Testis (tissue), 3 donors: Measurements from ENCODE around the gene PSORS1C1. TPM values are rescaled to one million over a fixed set of nuclear protein-coding genes. Genes with fewer than 3 reads are reported as not detected.
"Not testable (repeated sequence)": the region's sequence is repeated elsewhere in the genome, so short reads cannot be mapped to it uniquely, and the experiment has no call there.

Experiments used
- DNase-seq: peaks from one replicate; pipeline ENCODE4 v3.0.0-alpha.2; 2019
- H3K27ac ChIP-seq, 2 donors: fragments of 200-600 bp; sonication (generic); one replicate each; pipeline ENCODE4 v1.5.1; 2019
- H3K27me3 ChIP-seq: fragments of 200-600 bp; sonication (generic); one replicate; pipeline ENCODE4 v1.5.1; 2019
- H3K36me3 ChIP-seq: fragments of 200-600 bp; sonication (generic); one replicate; pipeline ENCODE4 v1.5.1; 2017; ENCODE audit warnings: low read depth; ENCODE audit errors: missing control alignments
- H3K4me1 ChIP-seq: fragments of 200-600 bp; sonication (generic); one replicate; pipeline ENCODE4 v1.5.1; 2019
- H3K4me3 ChIP-seq, 2 donors: fragments of 200-600 bp; sonication (generic); one replicate each; pipeline ENCODE4 v1.5.1; 2017 to 2019
- H3K9me3 ChIP-seq: fragments of 200-600 bp; sonication (generic); one replicate; pipeline ENCODE4 v1.5.1; 2017
- CTCF ChIP-seq, 3 experiments: fragments of 450-650 bp in 2 of 3; fragments of 200-600 bp in 1 of 3; sonication (generic) in 1 of 3; IDR thresholded peaks; one replicate each; pipeline ENCODE4 v1.5.1; 2016 to 2019; ENCODE audit warnings: antibody characterized with exemption in 3 of 3, mild to moderate bottlenecking in 2 of 3, moderate library complexity in 1 of 3
- POLR2A ChIP-seq: fragments of 450-650 bp; IDR thresholded peaks from one replicate; pipeline ENCODE4 v1.6.1; 2017; ENCODE audit warnings: antibody characterized with exemption, mild to moderate bottlenecking, moderate library complexity
- WGBS, 2 donors: methylation state at CpG; one replicate each; pipeline ENCODE4 v1.1.5; 2018; 5-methylcytosine and 5-hydroxymethylcytosine counted together
- intact Hi-C: fragments of 100-400 bp; cut with DNase I; formaldehyde crosslinking; loops from one replicate; pipeline ENCODE4 v1.15.1; 2023; ENCODE audit warnings: low total_unique reads
- polyA plus RNA-seq: library from polyadenylated mRNA; stranded (reverse); fragments of 350-450 nt; fragmentation: Illumina TruSeq; extraction: RNeasy Lipid Tissue Mini Kit (QIAGEN cat#74804); gene quantifications from one replicate; pipeline ENCODE4 v1.2.3, GENCODE V29; 2014; ENCODE audit warnings: low read depth, low replicate concordance; ENCODE audit not compliant: insufficient read depth
- total RNA-seq, 2 donors: library from RNA; depleted of rRNA; stranded (reverse); fragments of >200 nt; gene quantifications; one replicate each; pipeline ENCODE4 v1.2.3, GENCODE V29; 2016

The PSORS1C1 gene
- total and polyA plus RNA-seq, 3 donors from 2014 or later, result 28.0 to 126 (median 32.7) TPM

- H3K36me3 ChIP-seq, result no peaks in the 10 kb centered on the region
- no peak for DNase-seq
- intact Hi-C loops, result no loop called here
- TF ChIP-seq POLR2A (no peak), CTCF (IDR thresholded peaks at IDR 0.05) (no peak)
- H3K4me1 ChIP-seq, result no peaks in the 10 kb centered on the region
- no peak overlapping the region for H3K27ac ChIP-seq
- no peak overlapping the region for H3K4me3 ChIP-seq
- H3K27me3 ChIP-seq, result no peaks in the 10 kb centered on the region
- WGBS, 2 donors, result 81 to 86% methylated on average over 3 of the region's 3 CpGs
- no peaks in the 10 kb centered on the region for H3K9me3 ChIP-seq
These were observed 61.4 kb downstream of the PSORS1C1 start for GRCh38 chr6:31175971-31176370.

DNA sequence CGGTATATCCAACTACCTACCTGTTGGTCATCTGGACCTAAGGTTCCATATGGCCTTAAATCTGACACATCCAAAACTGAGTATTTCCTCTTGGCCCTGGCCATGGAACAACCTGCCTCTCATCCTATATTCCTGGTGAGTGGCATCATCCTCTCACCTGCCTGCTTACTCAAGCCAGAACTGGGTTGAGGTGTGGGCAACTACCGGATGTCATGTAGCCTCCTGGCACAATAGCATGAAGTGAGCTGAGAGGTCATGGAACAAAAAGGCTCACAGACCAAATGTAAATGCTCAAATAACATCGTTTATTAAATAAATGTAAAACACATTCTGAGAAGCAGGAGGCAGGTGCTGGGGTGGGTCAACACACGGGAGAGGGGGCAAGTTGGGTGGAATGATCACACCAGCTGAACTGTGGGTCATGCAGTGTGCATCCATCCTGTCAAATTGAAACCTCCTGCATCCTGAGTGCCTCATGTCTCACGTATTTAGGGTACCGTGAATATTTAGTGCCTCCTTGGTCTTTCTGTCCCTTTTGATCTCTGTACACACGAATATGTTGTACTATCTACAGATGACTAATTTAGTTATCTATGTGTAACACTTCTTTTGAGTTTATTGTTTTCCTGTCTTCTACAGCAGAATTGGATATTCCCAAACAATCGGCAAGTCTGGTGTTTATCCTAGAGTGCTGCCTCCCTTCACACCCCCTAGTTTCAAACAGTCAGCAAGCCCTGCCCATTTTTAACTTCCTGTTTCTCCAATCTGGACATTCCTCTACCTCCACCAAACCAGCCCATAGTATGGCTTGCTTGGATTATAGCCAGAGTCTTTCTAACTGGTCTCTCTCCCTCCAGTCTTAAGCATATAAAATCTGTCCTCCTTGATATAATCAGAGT, 63.8 kb downstream of the PSORS1C1 start:
- DNase-seq, result no peak
- no peak overlapping the region for H3K27ac ChIP-seq
- no peaks in the 10 kb centered on the region for H3K4me1 ChIP-seq
- no peaks in the 10 kb centered on the region for H3K9me3 ChIP-seq
- intact Hi-C loops, result no loop called here
- WGBS, 2 donors, result 47 to 75% methylated on average over 8 of the region's 8 CpGs
- H3K4me3 ChIP-seq, result no peak overlapping the region
- no peaks in the 10 kb centered on the region for H3K36me3 ChIP-seq
- no peaks in the 10 kb centered on the region for H3K27me3 ChIP-seq
- TF ChIP-seq CTCF (IDR thresholded peaks at IDR 0.05) (no peak), POLR2A (no peak)

- no peaks in the 10 kb centered on the region for H3K27me3 ChIP-seq
- H3K9me3 ChIP-seq, result no peaks in the 10 kb centered on the region
- no peak overlapping the region for H3K27ac ChIP-seq
- no peak for DNase-seq
- H3K36me3 ChIP-seq, result no peaks in the 10 kb centered on the region
- intact Hi-C loops, result no loop called here
- 82 to 86% methylated on average over 4 of the region's 4 CpGs for WGBS, 2 donors
- TF ChIP-seq POLR2A (no peak), CTCF (IDR thresholded peaks at IDR 0.05) (no peak)
- H3K4me3 ChIP-seq, result no peak overlapping the region
- H3K4me1 ChIP-seq, result no peaks in the 10 kb centered on the region
These were observed 64.4 kb downstream of the PSORS1C1 start for GRCh38 chr6:31179042-31179386.

DNA sequence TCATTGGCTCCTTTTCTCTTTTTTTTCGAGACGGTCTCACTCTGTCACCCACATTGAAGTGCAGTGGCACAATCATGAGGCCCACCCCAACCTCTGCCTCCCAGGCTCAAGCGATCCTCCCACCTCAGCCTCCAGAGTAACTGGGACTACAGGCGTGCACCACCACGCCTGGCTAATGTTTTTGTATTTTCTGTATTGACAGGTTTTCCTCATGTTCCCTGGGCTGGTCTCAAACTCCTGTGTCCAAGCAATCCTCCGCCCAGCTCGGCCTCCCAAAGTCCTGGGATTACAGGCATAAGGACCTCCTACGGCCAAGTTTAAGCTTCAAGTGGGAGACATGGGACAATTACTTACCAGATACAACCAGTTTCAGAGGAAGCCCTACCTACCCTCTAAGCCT, 65.3 kb downstream of the PSORS1C1 start:
- H3K36me3 ChIP-seq, result no peaks in the 10 kb centered on the region
- 67 to 82% methylated on average over 8 of the region's 8 CpGs for WGBS, 2 donors
- DNase-seq, result no peak
- peak overlapping the region; percentile 49 to 58 for H3K4me3 ChIP-seq
- no peaks in the 10 kb centered on the region for H3K27me3 ChIP-seq
- H3K4me1 ChIP-seq, result no peaks in the 10 kb centered on the region
- peak overlapping the region in 1 of 2 donors; percentile 59 for H3K27ac ChIP-seq
- intact Hi-C loops, result no loop called here
- TF ChIP-seq POLR2A, result no peak
- no peaks in the 10 kb centered on the region for H3K9me3 ChIP-seq

DNA sequence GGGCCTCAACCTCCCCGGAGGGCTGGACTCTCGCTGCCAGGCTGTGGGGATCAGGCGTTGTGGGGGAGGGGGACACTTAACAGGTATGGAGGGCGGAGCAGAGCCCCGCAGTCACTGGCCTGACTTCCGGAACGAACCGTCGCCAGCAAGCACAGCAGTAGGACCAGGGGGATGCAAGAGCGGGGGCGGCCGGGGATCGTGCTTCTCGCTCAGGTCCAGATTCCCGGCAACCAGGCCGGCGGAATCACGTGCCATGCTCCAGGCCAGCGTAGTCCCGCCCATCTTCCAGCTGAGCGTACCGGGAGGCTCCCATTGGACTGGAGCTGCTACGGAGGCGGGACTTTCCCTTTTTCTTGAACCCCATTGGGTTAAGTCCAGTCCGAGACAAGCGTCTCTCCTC, 65.9 kb downstream of the PSORS1C1 start:
- Histone ChIP-seq H3K27me3 (no peaks in the 10 kb centered on the region), H3K27ac (peak overlapping the region in 1 of 2 donors; percentile 59), H3K4me3 (peak overlapping the region; percentile 49 to 58), H3K36me3 (no peaks in the 10 kb centered on the region), H3K4me1 (no peaks in the 10 kb centered on the region), H3K9me3 (no peaks in the 10 kb centered on the region)
- peak; percentile 86 for DNase-seq
- TF ChIP-seq CTCF (IDR thresholded peaks at IDR 0.05), result no peak
- intact Hi-C loops, result no loop called here
- WGBS, 2 donors, result 9 to 62% methylated on average over 9 to 26 of the region's 26 CpGs

DNA sequence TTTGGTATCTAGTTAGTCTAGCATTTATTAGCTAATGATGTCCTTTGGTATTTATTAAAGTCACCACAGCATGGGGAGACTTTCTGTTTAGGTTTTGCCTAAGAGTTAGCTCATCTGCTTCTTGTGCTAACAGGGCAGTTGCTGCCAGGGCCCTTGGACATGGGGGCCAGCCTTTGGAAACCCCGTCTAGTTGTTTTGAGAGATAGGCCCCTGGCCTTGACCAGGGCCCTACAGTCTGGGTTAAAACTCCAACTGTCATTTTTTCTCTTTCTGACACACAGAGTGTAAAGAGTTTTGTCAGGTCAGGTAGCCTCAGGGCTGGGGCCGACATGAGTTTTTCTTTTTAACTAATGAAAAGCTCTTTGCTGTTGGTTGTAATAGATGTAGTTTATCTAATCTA, 68.7 kb downstream of the PSORS1C1 start:
- 44 to 97% methylated on average over 2 of the region's 2 CpGs for WGBS, 2 donors
- H3K36me3 ChIP-seq, H3K4me1 ChIP-seq, H3K27me3 ChIP-seq, DNase-seq, H3K27ac ChIP-seq, intact Hi-C loops, H3K9me3 ChIP-seq, H3K4me3 ChIP-seq: not testable (repeated sequence)

- H3K27me3 ChIP-seq, H3K36me3 ChIP-seq, H3K9me3 ChIP-seq, H3K27ac ChIP-seq, DNase-seq, intact Hi-C loops, H3K4me3 ChIP-seq, H3K4me1 ChIP-seq: not testable (repeated sequence)
- WGBS, 2 donors, result 64% methylated on average over 5 to 6 of the region's 6 CpGs
These were observed 69.3 kb downstream of the PSORS1C1 start for GRCh38 chr6:31183859-31184258.

- H3K36me3 ChIP-seq, intact Hi-C loops, H3K27me3 ChIP-seq, DNase-seq, H3K4me3 ChIP-seq, H3K4me1 ChIP-seq, H3K9me3 ChIP-seq: not testable (repeated sequence)
- WGBS, 2 donors, result 65 to 98% methylated on average over 3 to 4 of the region's 4 CpGs
- peak overlapping the region in 1 of 2 donors; percentile 88 for H3K27ac ChIP-seq
These were observed 71.1 kb downstream of the PSORS1C1 start for GRCh38 chr6:31185695-31186051.
